ENCODE results near the gene EPHA8. TPM values are rescaled to one million over a fixed set of nuclear protein-coding genes. Genes with fewer than 3 reads are reported as not detected.

EPHA8 gene
- total and polyA plus RNA-seq, 2 of the 4 experiments (the other 2 are of a cell fraction) = not detected

DNA sequence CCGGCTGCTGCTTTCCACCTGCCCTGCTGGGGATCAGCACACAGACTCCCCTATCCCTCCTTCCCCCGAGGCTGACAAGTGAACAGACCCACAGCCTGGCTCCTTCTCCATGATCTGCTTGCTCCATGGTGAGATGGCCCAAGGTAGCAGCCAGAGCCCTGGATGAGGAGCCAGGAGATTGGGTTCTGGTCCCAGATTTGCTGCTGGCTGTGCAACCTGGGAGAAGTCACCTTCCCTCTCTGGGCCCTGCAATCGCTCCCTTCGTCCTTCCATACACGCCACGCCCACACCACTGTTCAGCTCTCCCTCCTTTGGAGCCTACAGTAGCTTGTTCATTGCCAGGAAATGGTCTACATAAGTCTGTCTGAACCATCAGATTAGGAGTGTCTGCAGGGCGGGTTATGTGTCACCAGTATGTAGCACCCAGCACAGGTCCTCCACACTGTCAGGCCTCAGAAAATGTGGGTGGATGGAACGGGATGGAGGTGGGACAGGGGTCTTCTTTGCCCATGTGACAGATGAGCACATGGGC, 9.2 kb upstream of the EPHA8 start:
- Histone ChIP-seq H3K4me3 (ENCODE audit: insufficient read depth, low read depth, low read length) (no peak overlapping the region), H2AK5ac (ENCODE audit: low read depth, low read length) (no peak overlapping the region), H3K14ac (replicated peaks; ENCODE audit: low read depth, low read length) (no peak overlapping the region), H2BK15ac (ENCODE audit: low read depth, low read length) (no peak overlapping the region), H2BK120ac (ENCODE audit: low read depth, low read length) (no peak overlapping the region), H3K27me3 (ENCODE audit: control insufficient read depth, insufficient read depth, low read length) (peaks cover 89% of the 10 kb centered on the region), H3K27ac (ENCODE audit: insufficient read depth, low read length) (no peak overlapping the region), H2AK9ac (replicated peaks; ENCODE audit: low read depth, low read length, poor library complexity) (no peak overlapping the region), H4K91ac (ENCODE audit: insufficient read depth, low read depth, low read length) (no peak overlapping the region), H4K5ac (ENCODE audit: low read depth, low read length) (no peak overlapping the region), H3K9ac (ENCODE audit: low read depth, low read length) (no peak overlapping the region), H3K56ac (ENCODE audit: extremely low read depth, insufficient read depth, low read length) (no peak overlapping the region), H3K4me2 (ENCODE audit: low read depth, low read length) (no peak overlapping the region), H3K9me1 (ENCODE audit: insufficient read depth, low read length) (no peaks in the 10 kb centered on the region), H2BK20ac (ENCODE audit: low read depth, low read length) (no peak overlapping the region), H4K8ac (ENCODE audit: low read depth in 2 of 2, low read length in 2 of 2) (no peak overlapping the region), H3K18ac (ENCODE audit: low read depth, low read length) (no peak overlapping the region), H4K20me1 (ENCODE audit: insufficient read depth, low read length) (no peaks in the 10 kb centered on the region), H3K4ac (ENCODE audit: low read depth, low read length) (no peak overlapping the region), H2BK5ac (ENCODE audit: low read depth, low read length, poor library complexity, severe bottlenecking) (no peak overlapping the region), H3K23ac (ENCODE audit: low read depth, low read length) (no peak overlapping the region), H3K9me3 (ENCODE audit: control insufficient read depth, insufficient read depth, low read length) (no peaks in the 10 kb centered on the region), H3K79me1 (ENCODE audit: low read depth in 1 of 2, low read length in 2 of 2) (no peaks in the 10 kb centered on the region), H3K36me3 (ENCODE audit: control insufficient read depth, insufficient read depth, low read length) (no peaks in the 10 kb centered on the region), H2AFZ (replicated peaks; ENCODE audit: low read length, poor library complexity) (no peak overlapping the region), H3K4me1 (ENCODE audit: control insufficient read depth, insufficient read depth, low read length) (no peaks in the 10 kb centered on the region)
- in situ Hi-C loops (cut with MboI; ENCODE audit: low sequenced_read_pairs) = no loop called here
- 50% methylated on average over 1 of the region's 8 CpGs; no CpG with 5 or more reads in 1 of the 2 experiments for WGBS, 2 experiments (ENCODE audit: extremely low coverage in 2 of 2, insufficient read length in 1 of 2)
- DNase-seq (no peak), ATAC-seq (ENCODE audit: low read depth) (no peak)
- no TSS peak for BruUV-seq (replicated peaks)
- intact Hi-C loops (cut with micrococcal nuclease) = no loop called here
- TF ChIP-seq NFE2L2 (IDR thresholded peaks at IDR 0.05; ENCODE audit: low read depth, low read length) = no peak
- no peak for TF ChIP-seq CHD1 (IDR thresholded peaks at IDR 0.05; ENCODE audit: low read depth, low read length)
- no peak for TF ChIP-seq MAZ (IDR thresholded peaks at IDR 0.05; ENCODE audit: borderline replicate concordance, low read depth, low read length)
- no peak for TF ChIP-seq MAFK (IDR thresholded peaks at IDR 0.05; ENCODE audit: low read depth, low read length)
- no peak for TF ChIP-seq MXI1 (IDR thresholded peaks at IDR 0.05; ENCODE audit: borderline replicate concordance, low read depth, low read length)
- TF ChIP-seq SMC3 (IDR thresholded peaks at IDR 0.05; ENCODE audit: low read depth, low read length) = no peak
- no peak for TF ChIP-seq RAD21 (IDR thresholded peaks at IDR 0.05; ENCODE audit: low read length)
- TF ChIP-seq BHLHE40 (IDR thresholded peaks at IDR 0.05; ENCODE audit: low read depth, low read length) = no peak
- TF ChIP-seq, protein P1, sequence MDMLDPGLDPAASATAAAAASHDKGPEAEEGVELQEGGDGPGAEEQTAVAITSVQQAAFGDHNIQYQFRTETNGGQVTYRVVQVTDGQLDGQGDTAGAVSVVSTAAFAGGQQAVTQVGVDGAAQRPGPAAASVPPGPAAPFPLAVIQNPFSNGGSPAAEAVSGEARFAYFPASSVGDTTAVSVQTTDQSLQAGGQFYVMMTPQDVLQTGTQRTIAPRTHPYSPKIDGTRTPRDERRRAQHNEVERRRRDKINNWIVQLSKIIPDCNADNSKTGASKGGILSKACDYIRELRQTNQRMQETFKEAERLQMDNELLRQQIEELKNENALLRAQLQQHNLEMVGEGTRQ (IDR thresholded peaks at IDR 0.05; ENCODE audit: low read depth, low read length) = no peak
- no peak for TF ChIP-seq RCOR1 (IDR thresholded peaks at IDR 0.05; ENCODE audit: insufficient replicate concordance, low read length)
- TF ChIP-seq CEBPB (IDR thresholded peaks at IDR 0.05; ENCODE audit: low read depth, low read length) = no peak
- TF ChIP-seq, protein P2, sequence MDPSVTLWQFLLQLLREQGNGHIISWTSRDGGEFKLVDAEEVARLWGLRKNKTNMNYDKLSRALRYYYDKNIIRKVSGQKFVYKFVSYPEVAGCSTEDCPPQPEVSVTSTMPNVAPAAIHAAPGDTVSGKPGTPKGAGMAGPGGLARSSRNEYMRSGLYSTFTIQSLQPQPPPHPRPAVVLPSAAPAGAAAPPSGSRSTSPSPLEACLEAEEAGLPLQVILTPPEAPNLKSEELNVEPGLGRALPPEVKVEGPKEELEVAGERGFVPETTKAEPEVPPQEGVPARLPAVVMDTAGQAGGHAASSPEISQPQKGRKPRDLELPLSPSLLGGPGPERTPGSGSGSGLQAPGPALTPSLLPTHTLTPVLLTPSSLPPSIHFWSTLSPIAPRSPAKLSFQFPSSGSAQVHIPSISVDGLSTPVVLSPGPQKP (IDR thresholded peaks at IDR 0.05; ENCODE audit: borderline replicate concordance, low read depth, low read length) = no peak
- TF ChIP-seq, protein P3, sequence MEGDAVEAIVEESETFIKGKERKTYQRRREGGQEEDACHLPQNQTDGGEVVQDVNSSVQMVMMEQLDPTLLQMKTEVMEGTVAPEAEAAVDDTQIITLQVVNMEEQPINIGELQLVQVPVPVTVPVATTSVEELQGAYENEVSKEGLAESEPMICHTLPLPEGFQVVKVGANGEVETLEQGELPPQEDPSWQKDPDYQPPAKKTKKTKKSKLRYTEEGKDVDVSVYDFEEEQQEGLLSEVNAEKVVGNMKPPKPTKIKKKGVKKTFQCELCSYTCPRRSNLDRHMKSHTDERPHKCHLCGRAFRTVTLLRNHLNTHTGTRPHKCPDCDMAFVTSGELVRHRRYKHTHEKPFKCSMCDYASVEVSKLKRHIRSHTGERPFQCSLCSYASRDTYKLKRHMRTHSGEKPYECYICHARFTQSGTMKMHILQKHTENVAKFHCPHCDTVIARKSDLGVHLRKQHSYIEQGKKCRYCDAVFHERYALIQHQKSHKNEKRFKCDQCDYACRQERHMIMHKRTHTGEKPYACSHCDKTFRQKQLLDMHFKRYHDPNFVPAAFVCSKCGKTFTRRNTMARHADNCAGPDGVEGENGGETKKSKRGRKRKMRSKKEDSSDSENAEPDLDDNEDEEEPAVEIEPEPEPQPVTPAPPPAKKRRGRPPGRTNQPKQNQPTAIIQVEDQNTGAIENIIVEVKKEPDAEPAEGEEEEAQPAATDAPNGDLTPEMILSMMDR (conservative IDR thresholded peaks at IDR 0.05; ENCODE audit: low read depth, low read length) = no peak
- TF ChIP-seq RFX5 (IDR thresholded peaks at IDR 0.05; ENCODE audit: low read depth, low read length) = no peak
- POLR2A ChIA-PET (ENCODE audit: unreplicated experiment) = no interaction called here
- dilution Hi-C loops (cut with HindIII; ENCODE audit: low sequenced_read_pairs, unreplicated experiment) = no loop called here
- CTCF ChIA-PET = no interaction called here
